H1 (cell line): ENCODE data around the gene TWF2. TPM values are rescaled to one million over a fixed set of nuclear protein-coding genes. Genes with fewer than 3 reads are reported as not detected.

Experiments
- CTCF ChIA-PET: fragments of 300-600 bp; sonication (Branson Sonifier 250); formaldehyde crosslinking; loops from one replicate; lab custom pipeline; 2021; ENCODE audit not compliant: partially characterized antibody; lab: Charles Lee
- POLR2A ChIA-PET: fragments of 300-600 bp; sonication (Branson Sonifier 250); formaldehyde crosslinking; loops from one replicate; lab custom pipeline; 2021; ENCODE audit warnings: inconsistent platforms; ENCODE audit not compliant: partially characterized antibody; lab: Charles Lee
- DNase-seq, 2 experiments: peaks; one replicate each; pipeline versions ENCODE4 v3.0.0 to v3.0.0-alpha.2; 2010 to 2022; ENCODE audit warnings: low spot score in 2 of 2, low read depth in 1 of 2, mixed read lengths in 1 of 2
- FAIRE-seq: peaks from 2 replicates; lab custom pipeline; 2011; peaks lifted over from hg19 to GRCh38; lab: Jason Lieb, UNC
- H2AFZ ChIP-seq: 2 replicates; pipeline ENCODE4 v1.8.1; 2012; ENCODE audit warnings: low read length, inconsistent platforms
- H2AK5ac ChIP-seq: 2 replicates; pipeline ENCODE4 v1.6.1; 2013; ENCODE audit warnings: low read depth, low read length
- H2BK120ac ChIP-seq: replicated peaks from 2 replicates; pipeline ENCODE3; 2013; ENCODE audit warnings: low read depth, low read length, inconsistent platforms
- H2BK12ac ChIP-seq: 2 replicates; pipeline ENCODE4 v1.6.1; 2013; ENCODE audit warnings: low read depth, low read length
- H2BK15ac ChIP-seq: 2 replicates; pipeline ENCODE4 v1.6.1; 2013; ENCODE audit warnings: low read length
- H2BK20ac ChIP-seq: 2 replicates; pipeline ENCODE4 v1.6.1; 2013; ENCODE audit warnings: low read length
- H2BK5ac ChIP-seq: 2 replicates; pipeline ENCODE4 v1.6.1; 2013; ENCODE audit warnings: low read depth, low read length
- H3K14ac ChIP-seq: 2 replicates; pipeline ENCODE4 v1.6.1; 2013; ENCODE audit warnings: inconsistent platforms; ENCODE audit not compliant: insufficient read length
- H3K18ac ChIP-seq: 2 replicates; pipeline ENCODE4 v1.6.1; 2013; ENCODE audit warnings: low read length; ENCODE audit errors: extremely low read depth
- H3K23ac ChIP-seq: 2 replicates; pipeline ENCODE4 v1.6.1; 2013; ENCODE audit warnings: inconsistent platforms; ENCODE audit not compliant: insufficient read length
- H3K23me2 ChIP-seq: 2 replicates; pipeline ENCODE4 v1.6.1; 2013; ENCODE audit warnings: low read depth, low read length
- H3K27ac ChIP-seq: 2 replicates; pipeline ENCODE4 v1.6.1; 2011; ENCODE audit warnings: low read depth, low read length, inconsistent platforms
- H3K27me3 ChIP-seq, 4 experiments: replicated peaks in 1 of 4; 1 replicate in 1 of 4; 2 replicates in 3 of 4; pipeline versions ENCODE4 v1.6.1 to v1.8.1; 2011 to 2013; ENCODE audit warnings: low read length in 3 of 4, mild to moderate bottlenecking in 3 of 4, inconsistent platforms in 2 of 4, mixed read lengths in 2 of 4, moderate library complexity in 1 of 4; ENCODE audit not compliant: control insufficient read depth in 3 of 4, insufficient read depth in 3 of 4; ENCODE audit errors: extremely low read depth in 1 of 4
- H3K36me3 ChIP-seq, 4 experiments: 2 replicates each; pipeline versions ENCODE4 v1.6.1 to v1.8.1; 2011 to 2013; ENCODE audit warnings: mild to moderate bottlenecking in 4 of 4, low read length in 3 of 4, moderate library complexity in 2 of 4, control low read depth in 1 of 4, inconsistent platforms in 1 of 4; ENCODE audit not compliant: insufficient read depth in 4 of 4, control insufficient read depth in 2 of 4
- H3K4ac ChIP-seq: replicated peaks from 2 replicates; pipeline ENCODE3; 2013; ENCODE audit warnings: low read length, low read depth, mixed read lengths, inconsistent platforms; ENCODE audit not compliant: insufficient read length
- H3K4me1 ChIP-seq, 4 experiments: replicated peaks in 1 of 4; 1 replicate in 1 of 4; 2 replicates in 3 of 4; pipeline versions ENCODE4 v1.6.1 to v1.8.1; 2011 to 2013; ENCODE audit warnings: low read length in 3 of 4, inconsistent platforms in 2 of 4, mixed read lengths in 1 of 4; ENCODE audit not compliant: insufficient read depth in 4 of 4, control insufficient read depth in 3 of 4
- H3K4me2 ChIP-seq, 2 experiments: 2 replicates each; pipeline versions ENCODE4 v1.6.1 to v1.8.1; 2011 to 2013; ENCODE audit warnings: low read depth in 2 of 2, low read length in 2 of 2, control low read depth in 1 of 2, inconsistent platforms in 1 of 2, mild to moderate bottlenecking in 1 of 2; ENCODE audit not compliant: insufficient read depth in 1 of 2
- H3K4me3 ChIP-seq, 4 experiments: fragments of 200-600, 300-600 bp in 1 of 4; sonication (generic), shearing (Covaris generic), sonication (Bioruptor Twin) in 1 of 4; 2 replicates each; pipeline versions ENCODE4 v1.5.1 to v1.8.1; 2011 to 2016; ENCODE audit warnings: low read length in 4 of 4, low read depth in 3 of 4, control low read depth in 2 of 4, inconsistent platforms in 2 of 4, mild to moderate bottlenecking in 2 of 4, mixed read lengths in 1 of 4, moderate library complexity in 1 of 4; ENCODE audit not compliant: insufficient read depth in 2 of 4; ENCODE audit errors: extremely low read depth in 1 of 4
- H3K56ac ChIP-seq: replicated peaks from 2 replicates; pipeline ENCODE3; 2013; ENCODE audit warnings: low read depth, mild to moderate bottlenecking, mixed read lengths, low read length, inconsistent platforms; ENCODE audit not compliant: insufficient read length
- H3K79me1 ChIP-seq: 2 replicates; pipeline ENCODE4 v1.6.1; 2013; ENCODE audit warnings: low read depth, low read length, control low read depth
- H3K79me2 ChIP-seq, 2 experiments: 2 replicates each; pipeline versions ENCODE4 v1.6.1 to v1.8.1; 2012 to 2013; ENCODE audit warnings: low read length in 2 of 2, mild to moderate bottlenecking in 2 of 2, inconsistent platforms in 1 of 2; ENCODE audit not compliant: insufficient read depth in 2 of 2, control insufficient read depth in 1 of 2
- H3K9ac ChIP-seq, 4 experiments: replicated peaks in 1 of 4; 1 replicate in 1 of 4; 2 replicates in 3 of 4; pipeline versions ENCODE4 v1.6.1 to v1.8.1; 2011 to 2013; ENCODE audit warnings: low read depth in 3 of 4, low read length in 3 of 4, control low read depth in 2 of 4, mild to moderate bottlenecking in 2 of 4, moderate library complexity in 2 of 4, inconsistent platforms in 1 of 4; ENCODE audit errors: extremely low read depth in 1 of 4
- H3K9me3 ChIP-seq, 2 experiments: 2 replicates each; pipeline versions ENCODE4 v1.6.1 to v1.8.1; 2012 to 2013; ENCODE audit warnings: mild to moderate bottlenecking in 2 of 2, moderate library complexity in 2 of 2, control low read depth in 1 of 2, inconsistent platforms in 1 of 2, low read depth in 1 of 2, low read length in 1 of 2, mixed read lengths in 1 of 2; ENCODE audit not compliant: insufficient read depth in 2 of 2
- H4K20me1 ChIP-seq, 2 experiments: replicated peaks in 1 of 2; 2 replicates each; pipeline versions ENCODE3 to v1.8.1; 2011 to 2013; ENCODE audit warnings: inconsistent platforms in 2 of 2, low read length in 2 of 2, mild to moderate bottlenecking in 1 of 2; ENCODE audit not compliant: insufficient read depth in 2 of 2, control insufficient read depth in 1 of 2
- H4K5ac ChIP-seq: 2 replicates; pipeline ENCODE4 v1.6.1; 2013; ENCODE audit warnings: low read length, low read depth, mixed read lengths, inconsistent platforms; ENCODE audit not compliant: insufficient read length
- H4K8ac ChIP-seq: 2 replicates; pipeline ENCODE4 v1.8.0; 2013; ENCODE audit warnings: mild to moderate bottlenecking, moderate library complexity, low read length, inconsistent platforms; ENCODE audit not compliant: insufficient read depth; ENCODE audit errors: extremely low read depth
- H4K91ac ChIP-seq: replicated peaks from 2 replicates; pipeline ENCODE3; 2013; ENCODE audit warnings: low read length, mixed read lengths, inconsistent platforms; ENCODE audit not compliant: insufficient read length
- CEBPB ChIP-seq: IDR thresholded peaks from 2 replicates; pipeline ENCODE4 v1.6.1; 2012; ENCODE audit warnings: low read depth, low read length
- CHD2 ChIP-seq: IDR thresholded peaks from 2 replicates; pipeline ENCODE4 v1.6.1; 2012; ENCODE audit warnings: low read length, improper control_type of control experiment
- JUN ChIP-seq: IDR thresholded peaks from 2 replicates; pipeline ENCODE4 v1.6.1; 2011; ENCODE audit warnings: low read depth, mild to moderate bottlenecking, improper control_type of control experiment, low read length
- SIN3A ChIP-seq, 2 experiments: IDR thresholded peaks in 1 of 2; conservative IDR thresholded peaks in 1 of 2; 2 replicates each; pipeline ENCODE4 v1.6.1; 2011 to 2012; ENCODE audit warnings: low read length in 2 of 2, improper control_type of control experiment in 1 of 2, low read depth in 1 of 2, mild to moderate bottlenecking in 1 of 2
- WGBS, 2 experiments: shearing (Covaris generic) in 1 of 2; methylation state at CpG; one replicate each; pipeline versions ENCODE4 v1.1.6 to v1.1.7; 2013 to 2015; ENCODE audit warnings: low lambda C conversion rate in 2 of 2, mixed read lengths in 2 of 2, inconsistent platforms in 1 of 2, low coverage in 1 of 2, missing lambda C conversion rate in 1 of 2; ENCODE audit not compliant: insufficient replicate concordance in 2 of 2, insufficient coverage in 1 of 2, insufficient read length in 1 of 2; ENCODE audit errors: extremely low coverage in 1 of 2, missing lambda C conversion rate in 1 of 2; 5-methylcytosine and 5-hydroxymethylcytosine counted together
- polyA plus RNA-seq, 7 experiments: library from polyadenylated mRNA; depleted of rRNA in 3 of 7; stranded (reverse) in 5 of 7; unstranded in 2 of 7; fragments of >200 nt in 5 of 7; fragments of 200-250 nt in 2 of 7; gene quantifications; 1 replicate in 5 of 7; 2 replicates in 1 of 7; 4 replicates in 1 of 7; pipeline versions ENCODE4 v1.2.1 to v1.2.3, GENCODE V29; 2011 to 2013; ENCODE audit warnings: missing spikeins in 2 of 7, mixed read lengths in 2 of 7
- total RNA-seq: library from RNA; stranded (reverse); fragmentation: NEBNext Ultra II Directional; extraction: Animal tissue kit (Norgen Biotek cat#: 25700); gene quantifications from 2 replicates; pipeline ENCODE4 v1.2.1, GENCODE V29; 2021
- TF ChIP-seq, protein P1 (sequence below): IDR thresholded peaks from 2 replicates; pipeline ENCODE4 v1.6.1; 2012; ENCODE audit warnings: inconsistent platforms

TWF2 gene
- total and polyA plus RNA-seq, 2 of the 8 experiments (the other 6 are each of a cell fraction or from before 2014, with no cell fraction given) = 65.2 to 90.4 TPM

DNA sequence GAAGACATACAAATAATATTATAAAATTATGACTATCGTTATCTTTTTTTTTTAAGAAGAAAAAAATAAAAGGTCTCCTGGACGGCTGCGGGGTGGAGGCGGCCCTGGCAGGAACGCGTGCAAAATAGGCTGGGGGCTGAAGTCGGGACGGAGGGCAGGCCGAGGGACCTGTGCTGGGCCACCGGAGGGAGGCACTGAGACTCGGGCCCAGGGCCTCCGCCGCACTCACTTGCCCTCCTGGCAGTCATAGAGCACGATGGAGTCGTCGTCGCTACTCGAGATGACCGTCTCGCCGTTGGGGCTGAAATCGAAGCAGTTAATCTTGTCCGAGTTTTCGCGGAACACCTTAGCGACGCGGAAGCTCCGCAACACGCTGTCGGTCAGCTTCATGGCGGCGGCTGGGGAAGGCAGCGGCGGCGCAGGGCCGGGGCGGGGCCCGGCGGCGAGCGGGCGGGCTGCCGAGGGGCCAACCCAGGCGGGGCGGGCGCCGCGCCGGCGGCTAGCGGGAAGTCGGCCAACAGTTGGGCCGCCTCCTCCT lies 39.1 kb upstream of the TWF2 start:
- Histone ChIP-seq H3K23ac (no peak overlapping the region), H3K18ac (peak overlapping the region; percentile 97), H3K27me3 (no peaks in the 10 kb centered on the region), H2BK15ac (no peak overlapping the region; the same call in 1 of the 2 replicates), H4K20me1 (peaks cover 11 to 12% of the 10 kb centered on the region in 2 experiments), H2AK5ac (0 out of 2 replicates have a peak overlapping the region, but pooled peaks have one; percentile 82), H2BK5ac (peak overlapping the region; percentile 98), H2AFZ (0 out of 2 replicates have a peak overlapping the region, but pooled peaks have one; percentile 90), H2BK120ac (no peak overlapping the region), H4K8ac (peak overlapping the region; percentile 100), H4K5ac (peak overlapping the region; percentile 97), H3K79me1 (no peaks in the 10 kb centered on the region; the same call in 1 of the 2 replicates), H3K4ac (no peak overlapping the region), H3K27ac (peak overlapping the region; percentile 98), H3K4me3 (peak overlapping the region; percentile 94 to 99 (median 97)), H2BK12ac (peak overlapping the region; percentile 92), H3K14ac (no peak overlapping the region), H4K91ac (peak overlapping the region; percentile 94), H3K4me1 (peaks cover 0 to 3% (median under 1%) of the 10 kb centered on the region in 4 experiments; a peak in 3 of 7 replicates), H3K9me3 (no peaks in the 10 kb centered on the region), H3K23me2 (peaks cover 10% of the 10 kb centered on the region), H3K9ac (peak overlapping the region; percentile 98 to 99 (median 98)), H3K79me2 (peaks cover 37 to 51% of the 10 kb centered on the region in 2 experiments), H3K36me3 (peaks cover 0 to 5% (median under 1%) of the 10 kb centered on the region in 4 experiments; a peak in 2 of 8 replicates), H2BK20ac (no peak overlapping the region), H3K56ac (peak overlapping the region; percentile 79), H3K4me2 (peak overlapping the region; percentile 84 to 90)
- ChIA-PET CTCF (interaction anchor here (0.5 to 6.1 kb wide), 18 partner anchors 10 to 270 kb away, joined by 3 to 34 read pairs (median 4); partner anchors contain the start of genes GLYCTK and PPM1M), POLR2A (interaction anchor here (0.7 to 5.1 kb wide), 38 partner anchors 11 to 437 kb away, joined by 3 to 76 read pairs (median 4); partner anchors contain the start of genes ALAS1, GLYCTK, PPM1M and TWF2)
- DNase-seq (peak in 1 of 2 experiments; percentile 86), FAIRE-seq (no peak)
- 2% methylated on average over 23 of the region's 54 CpGs; no CpG with 5 or more reads in 1 of the 2 experiments for WGBS, 2 experiments
- no peak for TF ChIP-seq JUN
- no peak for TF ChIP-seq CHD2
- TF ChIP-seq, protein P1, sequence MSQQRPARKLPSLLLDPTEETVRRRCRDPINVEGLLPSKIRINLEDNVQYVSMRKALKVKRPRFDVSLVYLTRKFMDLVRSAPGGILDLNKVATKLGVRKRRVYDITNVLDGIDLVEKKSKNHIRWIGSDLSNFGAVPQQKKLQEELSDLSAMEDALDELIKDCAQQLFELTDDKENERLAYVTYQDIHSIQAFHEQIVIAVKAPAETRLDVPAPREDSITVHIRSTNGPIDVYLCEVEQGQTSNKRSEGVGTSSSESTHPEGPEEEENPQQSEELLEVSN = no peak
- TF ChIP-seq SIN3A (conservative IDR thresholded peaks at IDR 0.05 in 1 of 2, IDR thresholded peaks at IDR 0.05 in 1 of 2; ENCODE audit: low read depth in 1 of 2, low read length in 2 of 2) = 0 out of 4 replicates have a peak, but pooled peaks of 1 of the 2 experiments have one; percentile 4
- TF ChIP-seq CEBPB = no peak
